ENCODE data around the gene OBI1. TPM values are rescaled to one million over a fixed set of nuclear protein-coding genes. Genes with fewer than 3 reads are reported as not detected.

Gene OBI1
- total RNA-seq, 1 experiment from 2014 or later = 7.9 TPM

GRCh38 chr13:78700121-78700910, 41.4 kb upstream of the OBI1 start:
- H3F3A ChIP-seq (ENCODE audit: low read length, unreplicated experiment) = no peaks in the 10 kb centered on the region
- peak; percentile 64 for DNase-seq
- ChIA-PET CTCF (no interaction called here), POLR2A (ENCODE audit: unreplicated experiment) (interaction anchor here (0.7 kb wide), 1 partner anchor 155 kb away, joined by 5 read pairs; no protein-coding TSS in a partner anchor)
- H3K9me3 ChIP-seq (ENCODE audit: low read length) = no peaks in the 10 kb centered on the region
- H4K20me1 ChIP-seq (ENCODE audit: low read length) = no peaks in the 10 kb centered on the region
- no peak overlapping the region; the same call in 1 of the 2 replicates for H3K4me3 ChIP-seq (ENCODE audit: low read length)
- no peaks in the 10 kb centered on the region for H3K79me2 ChIP-seq (ENCODE audit: low read length)
- no peak for TF ChIP-seq EZH2phosphoT487 (IDR thresholded peaks at IDR 0.05; ENCODE audit: borderline replicate concordance, low read length)
- TF ChIP-seq CTCF (conservative IDR thresholded peaks at IDR 0.05; ENCODE audit: low read depth, low read length) = no peak
- no peak for TF ChIP-seq EZH2 (IDR thresholded peaks at IDR 0.05; ENCODE audit: low read length, unreplicated experiment)
- H3K36me3 ChIP-seq (ENCODE audit: low read depth, low read length) = no peaks in the 10 kb centered on the region
- no peaks in the 10 kb centered on the region for H3K9me2 ChIP-seq (replicated peaks; ENCODE audit: low read length)
- no peak overlapping the region for H2AFZ ChIP-seq (ENCODE audit: low read length)
- ATAC-seq = peak; percentile 76
- H3K4me2 ChIP-seq (ENCODE audit: low read length) = peak overlapping the region; percentile 56
- no peaks in the 10 kb centered on the region for H3K27me3 ChIP-seq (ENCODE audit: low read length)
- peaks cover 24% of the 10 kb centered on the region for H3K4me1 ChIP-seq (ENCODE audit: insufficient read depth, low read length)
- peak overlapping the region; percentile 49 for H3K27ac ChIP-seq (ENCODE audit: low read length)
- BruUV-seq (replicated peaks) = no TSS peak
- H3K9ac ChIP-seq (ENCODE audit: low read length) = no peak overlapping the region
- intact Hi-C loops (cut with micrococcal nuclease) = no loop called here

GRCh38 chr13:78689011-78689410, 30.1 kb upstream of the OBI1 start:
- H3K36me3 ChIP-seq (ENCODE audit: low read depth, low read length) = no peaks in the 10 kb centered on the region
- POLR2A ChIA-PET (ENCODE audit: unreplicated experiment) = no interaction called here
- no peak overlapping the region for H3K9ac ChIP-seq (ENCODE audit: low read length)
- H3K4me2 ChIP-seq (ENCODE audit: low read length) = no peak overlapping the region
- H3K4me1 ChIP-seq (ENCODE audit: insufficient read depth, low read length) = no peaks in the 10 kb centered on the region
- H2AFZ ChIP-seq (ENCODE audit: low read length) = no peak overlapping the region
- no peaks in the 10 kb centered on the region for H3K9me3 ChIP-seq (ENCODE audit: low read length)
- 0 out of 2 replicates have a peak, but pooled peaks cover 4% of the 10 kb centered on the region for H3K27me3 ChIP-seq (ENCODE audit: low read length)
- no peaks in the 10 kb centered on the region for H4K20me1 ChIP-seq (ENCODE audit: low read length)
- intact Hi-C loops (cut with micrococcal nuclease) = loop anchor here (5.0 kb wide), 2 partner anchors 447 to 552 kb away; no protein-coding TSS in a partner anchor
- TF ChIP-seq EZH2 (IDR thresholded peaks at IDR 0.05; ENCODE audit: low read length, unreplicated experiment) (no peak), CTCF (conservative IDR thresholded peaks at IDR 0.05; ENCODE audit: low read depth, low read length) (0 out of 2 replicates have a peak, but pooled peaks have one; percentile 15), EZH2phosphoT487 (IDR thresholded peaks at IDR 0.05; ENCODE audit: borderline replicate concordance, low read length) (no peak)
- DNase-seq = peak; percentile 12
- H3K79me2 ChIP-seq (ENCODE audit: low read length) = no peaks in the 10 kb centered on the region
- H3F3A ChIP-seq (ENCODE audit: low read length, unreplicated experiment) = no peaks in the 10 kb centered on the region
- H3K9me2 ChIP-seq (replicated peaks; ENCODE audit: low read length) = no peaks in the 10 kb centered on the region
- no peak overlapping the region for H3K27ac ChIP-seq (ENCODE audit: low read length)
- no TSS peak for BruUV-seq (replicated peaks)
- ATAC-seq = peak; percentile 54
- H3K4me3 ChIP-seq (ENCODE audit: low read length) = no peak overlapping the region
- CTCF ChIA-PET = interaction anchor here (0.8 kb wide), 1 partner anchor 907 kb away, joined by 3 read pairs; no protein-coding TSS in a partner anchor

- H2AFZ ChIP-seq (ENCODE audit: low read length) = no peak overlapping the region
- no peaks in the 10 kb centered on the region for H3F3A ChIP-seq (ENCODE audit: low read length, unreplicated experiment)
- ATAC-seq (no peak), DNase-seq (no peak)
- H3K9me3 ChIP-seq (ENCODE audit: low read length) = no peaks in the 10 kb centered on the region
- H3K27me3 ChIP-seq (ENCODE audit: low read length) = peaks cover 4% of the 10 kb centered on the region; the same call in 1 of the 2 replicates
- TF ChIP-seq EZH2 (IDR thresholded peaks at IDR 0.05; ENCODE audit: low read length, unreplicated experiment) (no peak), EZH2phosphoT487 (IDR thresholded peaks at IDR 0.05; ENCODE audit: borderline replicate concordance, low read length) (no peak), CTCF (conservative IDR thresholded peaks at IDR 0.05; ENCODE audit: low read depth, low read length) (no peak)
- H3K4me2 ChIP-seq (ENCODE audit: low read length) = no peak overlapping the region
- H3K9me2 ChIP-seq (replicated peaks; ENCODE audit: low read length) = no peaks in the 10 kb centered on the region
- H3K4me1 ChIP-seq (ENCODE audit: insufficient read depth, low read length) = no peaks in the 10 kb centered on the region
- BruUV-seq (replicated peaks) = no TSS peak
- CTCF ChIA-PET = no interaction called here
- no peak overlapping the region for H3K4me3 ChIP-seq (ENCODE audit: low read length)
- H3K36me3 ChIP-seq (ENCODE audit: low read depth, low read length) = no peaks in the 10 kb centered on the region
- no peaks in the 10 kb centered on the region for H4K20me1 ChIP-seq (ENCODE audit: low read length)
- H3K9ac ChIP-seq (ENCODE audit: low read length) = no peak overlapping the region
- intact Hi-C loops (cut with micrococcal nuclease) = loop anchor here (5.0 kb wide), 2 partner anchors 444 to 549 kb away; no protein-coding TSS in a partner anchor
- POLR2A ChIA-PET (ENCODE audit: unreplicated experiment) = no interaction called here
- H3K79me2 ChIP-seq (ENCODE audit: low read length) = no peaks in the 10 kb centered on the region
- no peak overlapping the region for H3K27ac ChIP-seq (ENCODE audit: low read length)
Observed at GRCh38 chr13:78686461-78686860, 27.5 kb upstream of the OBI1 start.

Measured in PC-3 (cell line).